Lung (tissue), 12 donors: ENCODE data around the gene TTLL7. TPM values are rescaled to one million over a fixed set of nuclear protein-coding genes. Genes with fewer than 3 reads are reported as not detected.

Experiments
- ATAC-seq: fragments of 200-7000 bp; cut with Tn5 transposase; one replicate; pipeline ENCODE4 v1.9.1; 2020; ENCODE audit warnings: moderate number of reproducible peaks; ENCODE audit not compliant: insufficient read depth, low FRiP score
- DNase-seq, 3 donors: peaks; one replicate each; pipeline ENCODE4 v3.0.0-alpha.2; 2013 to 2017
- H3K27ac ChIP-seq, 2 donors: one replicate each; pipeline ENCODE4 v1.5.1; 2013; ENCODE audit warnings: mild to moderate bottlenecking in 2 of 2, moderate library complexity in 2 of 2, control low read depth in 1 of 2, inconsistent platforms in 1 of 2, low read depth in 1 of 2, low read length in 1 of 2
- H3K27me3 ChIP-seq, 3 donors: one replicate each; pipeline ENCODE4 v1.5.1; 2013; ENCODE audit warnings: low read length in 2 of 3; ENCODE audit not compliant: control insufficient read depth in 3 of 3, insufficient read depth in 3 of 3
- H3K36me3 ChIP-seq, 4 donors: one replicate each; pipeline ENCODE4 v1.5.1; 2013; ENCODE audit warnings: low read length in 4 of 4, mild to moderate bottlenecking in 1 of 4, moderate library complexity in 1 of 4; ENCODE audit not compliant: control insufficient read depth in 4 of 4, insufficient read depth in 4 of 4
- H3K4me1 ChIP-seq, 5 donors: one replicate each; pipeline ENCODE4 v1.5.1; 2013; ENCODE audit warnings: low read length in 5 of 5, mild to moderate bottlenecking in 2 of 5, moderate library complexity in 1 of 5; ENCODE audit not compliant: control insufficient read depth in 5 of 5, insufficient read depth in 5 of 5
- H3K4me3 ChIP-seq: one replicate; pipeline ENCODE4 v1.5.1; 2013; ENCODE audit warnings: mild to moderate bottlenecking, control low read depth, moderate library complexity
- H3K9ac ChIP-seq, 2 donors: one replicate each; pipeline ENCODE4 v1.5.1; 2013; ENCODE audit warnings: low read length in 2 of 2, control low read depth in 1 of 2; ENCODE audit not compliant: insufficient read depth in 1 of 2
- H3K9me3 ChIP-seq, 4 donors: one replicate each; pipeline ENCODE4 v1.5.1; 2013; ENCODE audit warnings: low read length in 3 of 4, mild to moderate bottlenecking in 1 of 4, moderate library complexity in 1 of 4; ENCODE audit not compliant: control insufficient read depth in 4 of 4, insufficient read depth in 3 of 4
- CTCF ChIP-seq: IDR thresholded peaks from 2 replicates; pipeline ENCODE4 v1.5.1; 2012; ENCODE audit warnings: mild to moderate bottlenecking; ENCODE audit errors: control extremely low read depth, extremely low read depth
- WGBS, 2 donors: extraction: QIAGEN DNeasy Blood & Tissue Kit; methylation state at CpG; one replicate each; pipeline ENCODE4 v1.1.7; 2013; 5-methylcytosine and 5-hydroxymethylcytosine counted together
- polyA plus RNA-seq, 2 donors: library from polyadenylated mRNA; stranded (reverse); fragments of 200-250 nt; gene quantifications; one replicate each; pipeline ENCODE4 v1.2.1, GENCODE V29; 2013
- total RNA-seq, 2 donors: library from RNA; depleted of rRNA in 1 of 2; stranded (reverse); fragments of >200 nt in 1 of 2; gene quantifications; one replicate each; pipeline ENCODE4 v1.2.1, GENCODE V29; 2014 to 2021
- donor health status: control.
- donor health status: control.
- donor health status: Bipolar disorder and iron deficiency.
- donor health status: healthy.
- donor health status: DM: yes; HTN: yes; CAD: no.

TTLL7 gene
- total and polyA plus RNA-seq, 4 donors, result 1.4 to 13.8 (median 9.1) TPM

- Histone ChIP-seq H3K4me3 (no peak overlapping the region), H3K36me3 (no peaks in the 10 kb centered on the region), H3K4me1 (peaks cover 0 to 4% (median 0%) of the 10 kb centered on the region in 5 donors), H3K27ac (no peak overlapping the region), H3K9ac (no peak overlapping the region), H3K9me3 (no peaks in the 10 kb centered on the region), H3K27me3 (no peaks in the 10 kb centered on the region)
- ATAC-seq, result no peak
- TF ChIP-seq CTCF, result no peak
- WGBS, 2 donors, result 62 to 70% methylated on average over 3 of the region's 3 CpGs
- DNase-seq, result no peak
These were observed 98.4 kb downstream of the TTLL7 start for GRCh38 chr1:83900524-83900923.

DNA sequence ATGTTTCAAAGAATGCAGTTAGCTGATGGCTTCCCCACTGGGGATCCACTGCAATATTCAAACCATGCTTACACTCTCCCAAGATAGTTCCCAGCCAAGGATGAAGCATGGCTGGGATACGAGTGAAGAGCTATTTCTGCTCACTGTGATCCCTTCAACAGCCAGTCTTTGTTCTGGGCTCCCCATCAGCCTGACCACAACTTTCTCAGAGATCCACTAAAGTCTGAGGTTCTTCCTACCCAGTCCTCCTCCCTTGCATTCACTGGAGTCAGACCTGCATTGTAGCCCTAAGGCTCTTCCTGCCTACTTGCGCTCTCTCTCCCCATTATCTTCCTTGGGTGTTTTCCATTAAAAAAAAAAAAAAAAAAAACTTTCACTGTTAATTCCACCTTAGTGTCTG, 101.4 kb downstream of the TTLL7 start:
- 93 to 96% methylated on average over 2 of the region's 2 CpGs for WGBS, 2 donors
- H3K9ac ChIP-seq, result no peak overlapping the region

GRCh38 chr1:83896299-83896698, 102.6 kb downstream of the TTLL7 start:
- Histone ChIP-seq H3K9ac (no peak overlapping the region), H3K4me1 (peaks cover 0 to 7% (median 0%) of the 10 kb centered on the region in 5 donors), H3K4me3 (no peak overlapping the region), H3K9me3 (no peaks in the 10 kb centered on the region), H3K27me3 (no peaks in the 10 kb centered on the region), H3K27ac (no peak overlapping the region), H3K36me3 (no peaks in the 10 kb centered on the region)
- no peak for TF ChIP-seq CTCF
- no peak for DNase-seq
- no peak for ATAC-seq
- WGBS, 2 donors, result 93 to 96% methylated on average over 6 of the region's 6 CpGs

More for the DNA sequence above, 101.4 kb downstream of the TTLL7 start:
- no peaks in the 10 kb centered on the region for H3K36me3 ChIP-seq
- no peak for TF ChIP-seq CTCF
- no peaks in the 10 kb centered on the region for H3K9me3 ChIP-seq
- no peak for ATAC-seq
- no peaks in the 10 kb centered on the region for H3K27me3 ChIP-seq
- no peak overlapping the region for H3K27ac ChIP-seq
- peaks cover 0 to 7% (median 0%) of the 10 kb centered on the region in 5 donors for H3K4me1 ChIP-seq
- H3K4me3 ChIP-seq, result no peak overlapping the region
- no peak for DNase-seq

- no peak for ATAC-seq
- Histone ChIP-seq H3K36me3 (no peaks in the 10 kb centered on the region), H3K4me3 (no peak overlapping the region), H3K4me1 (peaks cover 0 to 3% (median 0%) of the 10 kb centered on the region in 5 donors), H3K27me3 (no peaks in the 10 kb centered on the region), H3K27ac (no peak overlapping the region), H3K9me3 (no peaks in the 10 kb centered on the region), H3K9ac (no peak overlapping the region)
- WGBS, 2 donors, result 85% methylated on average over 2 of the region's 2 CpGs
- DNase-seq, result no peak
- TF ChIP-seq CTCF, result no peak
These were observed 109.2 kb downstream of the TTLL7 start for GRCh38 chr1:83889707-83890106.
